Measurements from ENCODE around the gene RNF169.
"Not testable (repeated sequence)": the region's sequence is repeated elsewhere in the genome, so short reads cannot be mapped to it uniquely, and the experiment has no call there.

The RNF169 gene

GRCh38 chr11:74822170-74822569, 73.5 kb downstream of the RNF169 start:
- no peak for DNase-seq (ENCODE audit: low read depth in 3 of 3)

- DNase-seq (ENCODE audit: low read depth in 3 of 3): no peak
Measured at GRCh38 chr11:74824285-74824982, 75.8 kb downstream of the RNF169 start.

DNA sequence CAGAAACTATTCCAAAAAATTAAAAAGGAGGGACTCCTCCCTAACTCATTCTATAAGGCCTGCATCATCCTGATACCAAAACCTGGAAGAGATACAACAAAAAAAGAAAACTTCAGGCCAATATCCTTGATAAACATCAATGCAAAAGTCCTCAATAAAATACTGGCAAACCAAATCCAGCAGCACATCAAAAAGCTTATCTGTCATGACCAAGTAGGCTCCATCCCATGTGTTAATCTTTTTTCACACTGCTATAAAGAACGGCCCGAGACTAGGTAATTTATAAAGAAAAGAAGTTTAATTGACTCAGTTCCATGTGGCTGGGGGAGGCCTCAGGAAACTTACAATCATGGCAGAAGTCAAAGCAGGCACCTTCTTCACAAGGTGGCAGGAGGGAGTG, 76.9 kb downstream of the RNF169 start:
- DNase-seq (ENCODE audit: low read depth in 3 of 3): not testable (repeated sequence)

DNA sequence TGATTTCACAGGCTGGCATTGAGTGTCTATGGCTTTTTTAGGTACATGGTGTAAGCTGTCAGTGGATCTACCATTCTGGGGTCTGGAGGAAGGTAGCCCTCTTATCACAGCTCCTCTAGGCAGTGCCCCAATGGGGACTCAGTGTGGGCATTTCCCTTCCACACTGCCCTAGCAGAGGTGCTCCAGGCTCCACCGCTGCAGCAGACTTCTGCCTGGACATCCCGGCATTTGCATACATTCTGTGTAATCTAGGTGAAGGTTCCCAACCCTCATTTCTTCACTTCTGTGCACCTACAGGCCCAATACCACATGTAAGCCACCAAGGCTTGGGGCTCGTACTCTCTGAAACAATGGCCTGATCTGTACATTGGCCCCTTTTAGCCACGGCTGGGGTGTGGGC, 78.3 kb downstream of the RNF169 start:
- no peak for DNase-seq (ENCODE audit: low read depth in 3 of 3)

GRCh38 chr11:74837191-74837590, 88.5 kb downstream of the RNF169 start:
- DNase-seq (ENCODE audit: low read depth in 3 of 3): no peak

GRCh38 chr11:74838188-74838587, 89.5 kb downstream of the RNF169 start:
- DNase-seq (ENCODE audit: low read depth in 3 of 3): no peak

GRCh38 chr11:74839446-74839845, 90.8 kb downstream of the RNF169 start:
- DNase-seq (ENCODE audit: low read depth in 3 of 3): no peak

DNA sequence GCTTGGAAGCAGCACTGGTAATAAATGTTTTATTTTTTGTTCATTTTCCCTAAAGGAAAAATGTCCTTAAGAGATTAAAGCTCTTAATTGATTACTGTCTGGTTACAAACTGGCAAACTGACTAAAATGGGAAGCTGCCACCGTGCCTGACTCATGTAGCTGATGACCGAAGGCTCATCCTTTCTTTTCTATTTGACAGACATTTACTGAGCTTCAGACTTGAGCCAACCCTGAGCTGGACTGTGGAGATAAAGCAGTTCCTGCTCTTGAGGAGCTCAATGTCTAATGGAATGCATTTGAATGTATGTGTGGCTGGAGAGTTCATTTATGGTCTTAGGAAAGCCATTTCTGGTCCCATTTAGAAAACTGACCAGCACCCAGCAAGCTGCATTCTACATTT, 91.3 kb downstream of the RNF169 start:
- no peak for DNase-seq (ENCODE audit: low read depth in 3 of 3)

DNA sequence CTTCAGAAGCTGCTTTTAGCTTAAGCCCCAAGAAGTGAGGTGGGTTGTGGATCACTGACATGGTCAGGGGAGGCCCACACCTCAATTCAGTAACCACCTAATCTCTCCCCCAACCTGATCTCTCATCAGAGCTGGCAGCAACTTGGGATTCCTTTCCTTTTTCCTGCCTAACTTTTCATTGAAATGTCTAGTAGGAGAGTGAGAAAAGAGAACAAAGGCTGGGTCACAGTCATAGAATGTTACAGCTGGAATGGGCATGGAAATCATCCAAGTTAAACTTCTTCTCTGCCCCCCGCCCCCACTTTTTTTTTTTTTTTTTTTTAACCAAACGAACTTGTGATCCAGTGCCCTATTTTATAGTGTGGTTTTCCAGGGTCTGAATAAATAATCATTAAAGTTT, 91.8 kb downstream of the RNF169 start:
- DNase-seq (ENCODE audit: low read depth in 3 of 3): no peak

DNA sequence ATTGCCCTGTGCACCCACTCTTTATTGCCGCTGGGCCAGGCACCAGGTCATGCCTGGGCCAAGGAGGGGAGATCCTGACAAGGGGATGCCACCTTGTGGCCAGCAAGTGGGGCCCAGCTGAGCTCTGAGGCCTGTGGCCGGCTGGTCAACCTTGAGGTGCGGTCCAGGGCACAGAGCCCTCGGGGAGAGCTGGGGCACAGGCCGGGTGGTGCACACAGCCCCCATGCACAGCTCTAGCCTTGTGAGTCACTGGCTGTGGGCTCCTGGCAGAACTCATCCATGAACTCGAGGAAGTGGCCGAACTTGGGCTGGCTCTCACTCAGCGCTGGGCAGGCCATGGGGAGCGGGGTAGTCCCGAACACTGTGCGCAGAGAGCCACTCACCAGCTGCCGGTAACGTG, 94.3 kb downstream of the RNF169 start:
- DNase-seq (ENCODE audit: low read depth in 3 of 3): no peak

GRCh38 chr11:74844072-74844471, 95.4 kb downstream of the RNF169 start:
- no peak for DNase-seq (ENCODE audit: low read depth in 3 of 3)

DNA sequence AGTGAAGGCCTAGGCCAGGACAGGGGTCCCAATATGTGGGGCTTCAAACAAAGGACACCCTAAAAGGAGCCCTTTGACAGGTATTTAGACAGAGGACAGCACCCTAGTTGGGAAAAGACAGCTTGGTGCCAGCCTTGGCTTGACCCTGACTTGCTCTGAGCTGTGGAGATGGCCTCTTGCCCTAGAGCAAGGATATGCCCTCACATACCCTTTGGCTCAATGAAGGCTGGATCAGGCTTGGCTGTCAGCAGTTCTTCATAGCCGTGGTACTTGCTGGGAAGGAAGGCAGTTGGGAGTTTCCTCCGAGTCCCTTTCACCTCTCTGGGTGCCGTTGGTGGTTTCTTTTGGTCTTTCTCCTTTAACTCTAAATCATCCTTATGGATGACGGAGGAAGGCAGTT, 96.2 kb downstream of the RNF169 start:
- DNase-seq (ENCODE audit: low read depth in 3 of 3): no peak

GRCh38 chr11:74845978-74846517, 97.4 kb downstream of the RNF169 start:
- DNase-seq (ENCODE audit: low read depth in 3 of 3): no peak

- DNase-seq (ENCODE audit: low read depth in 3 of 3): no peak
Measured at GRCh38 chr11:74846770-74847169, 98.1 kb downstream of the RNF169 start.

DNA sequence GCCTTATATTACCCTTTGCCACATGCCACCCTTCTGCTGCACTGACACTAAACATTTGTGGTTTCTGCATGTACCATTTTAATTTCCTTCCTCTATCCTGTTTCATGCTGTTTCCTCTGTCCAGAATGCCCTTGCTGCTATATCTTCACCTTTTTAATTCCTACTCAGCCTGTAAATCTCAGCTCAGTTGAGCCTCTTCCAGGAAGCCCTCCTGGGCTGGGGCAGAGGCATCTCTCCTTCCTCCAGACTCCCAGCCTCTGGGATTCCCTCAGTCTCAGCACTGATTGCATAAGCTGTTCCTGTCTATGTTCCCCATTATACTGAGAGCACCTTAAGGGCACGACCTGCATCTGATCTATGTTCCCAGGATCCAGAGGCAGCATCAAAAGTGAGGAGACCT, 98.7 kb downstream of the RNF169 start:
- DNase-seq (ENCODE audit: low read depth in 3 of 3): no peak

- no peak for DNase-seq (ENCODE audit: low read depth in 3 of 3)
Measured at GRCh38 chr11:74847895-74848294, 99.2 kb downstream of the RNF169 start.

DNA sequence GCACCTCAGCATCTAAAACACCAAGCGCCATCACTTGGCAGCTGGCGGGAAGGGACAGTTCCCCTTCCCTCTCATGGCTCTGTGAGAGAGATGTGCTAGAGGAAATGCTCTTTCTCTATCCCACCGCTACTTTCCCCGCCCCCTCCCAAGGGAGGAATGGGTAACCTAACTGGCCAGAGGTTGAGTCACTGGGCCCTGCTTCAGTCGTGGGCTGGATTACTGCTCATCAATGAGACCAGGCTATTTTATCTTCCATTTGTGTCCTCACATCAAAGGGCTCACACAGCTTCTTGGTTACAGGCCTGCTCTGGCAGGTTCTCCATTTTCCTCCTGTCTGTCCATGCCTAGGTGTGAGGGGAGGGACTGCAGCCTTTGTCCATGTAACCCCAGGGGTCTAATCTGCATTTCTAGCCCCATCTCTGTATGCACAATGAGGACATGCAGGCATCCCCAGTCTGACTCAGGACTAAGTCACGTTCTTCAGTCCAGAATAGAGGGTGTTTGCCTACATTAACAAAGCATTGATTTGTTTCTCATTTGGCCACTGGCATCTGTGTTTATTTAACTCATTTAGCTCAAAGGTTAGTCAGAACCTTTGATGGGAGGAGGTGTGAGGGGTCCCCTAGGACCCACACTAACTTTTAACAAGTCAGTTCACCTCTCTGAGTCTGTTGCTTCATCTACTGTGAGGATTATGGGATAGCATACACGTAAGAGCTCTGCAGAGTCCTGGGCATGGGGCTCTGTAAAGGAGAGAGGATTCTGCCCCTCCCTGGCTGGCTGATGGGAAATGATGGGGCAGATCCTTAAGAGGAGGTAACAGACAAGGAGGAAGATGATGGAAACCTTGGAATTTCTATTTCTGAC, 101.1 kb downstream of the RNF169 start:
- DNase-seq (ENCODE audit: low read depth in 3 of 3): no peak

- DNase-seq (ENCODE audit: low read depth in 3 of 3): no peak
Measured at GRCh38 chr11:74853223-74853622, 104.6 kb downstream of the RNF169 start.

- DNase-seq (ENCODE audit: low read depth in 3 of 3): no peak
Measured at GRCh38 chr11:74860743-74861142, 112.1 kb downstream of the RNF169 start.

DNA sequence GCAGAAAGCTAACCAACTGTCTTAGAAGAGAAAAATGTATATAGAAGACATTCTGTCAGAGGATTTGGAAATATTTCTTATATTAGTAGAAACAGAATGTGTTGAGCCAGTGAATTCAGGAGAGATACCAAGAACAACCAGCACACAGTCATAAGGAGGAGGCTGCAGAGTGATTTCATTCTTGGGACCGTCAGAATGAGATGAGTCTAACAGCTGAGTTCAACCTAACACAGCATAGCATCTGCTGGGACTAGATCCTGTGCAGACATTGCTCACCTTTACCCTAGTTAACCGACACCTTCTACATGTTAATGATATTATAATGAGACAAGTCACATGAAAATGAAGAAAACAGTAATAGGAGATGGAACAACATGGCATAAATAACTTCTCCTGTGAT, 114.8 kb downstream of the RNF169 start:
- DNase-seq (ENCODE audit: low read depth in 3 of 3): no peak

GRCh38 chr11:74866557-74866956, 117.9 kb downstream of the RNF169 start:
- DNase-seq (ENCODE audit: low read depth in 3 of 3): no peak

GRCh38 chr11:74870485-74870884, 121.8 kb downstream of the RNF169 start:
- DNase-seq (ENCODE audit: low read depth in 3 of 3): no peak

- DNase-seq (ENCODE audit: low read depth in 3 of 3): no peak
Measured at GRCh38 chr11:74871037-74871436, 122.4 kb downstream of the RNF169 start.
